Esophagus (tissue), 2 donors: Measurements from ENCODE around the gene TADA2B. TPM values are rescaled to one million over a fixed set of nuclear protein-coding genes. Genes with fewer than 3 reads are reported as not detected.
A peak's percentile ranks its signal among the peaks of the same experiment; 100 is the strongest.

Experiments
- H3K27ac ChIP-seq, 2 donors: one replicate each; pipeline ENCODE4 v1.5.1; 2013; ENCODE audit warnings: low read depth in 2 of 2, mild to moderate bottlenecking in 2 of 2, inconsistent platforms in 1 of 2, low read length in 1 of 2, moderate library complexity in 1 of 2
- H3K27me3 ChIP-seq, 2 donors: one replicate each; pipeline ENCODE4 v1.6.1; 2013; ENCODE audit warnings: low read length in 2 of 2, control low read depth in 1 of 2, mild to moderate bottlenecking in 1 of 2; ENCODE audit not compliant: insufficient read depth in 2 of 2, control insufficient read depth in 1 of 2
- H3K36me3 ChIP-seq, 2 donors: one replicate each; pipeline ENCODE4 v1.6.1; 2013; ENCODE audit warnings: low read length in 1 of 2; ENCODE audit not compliant: control insufficient read depth in 2 of 2, insufficient read depth in 2 of 2
- H3K4me1 ChIP-seq, 2 donors: one replicate each; pipeline ENCODE4 v1.6.1; 2013; ENCODE audit warnings: low read length in 1 of 2; ENCODE audit not compliant: control insufficient read depth in 2 of 2, insufficient read depth in 2 of 2
- H3K4me3 ChIP-seq, 2 donors: one replicate each; pipeline ENCODE4 v1.5.1; 2013; ENCODE audit warnings: low read length in 2 of 2, mild to moderate bottlenecking in 2 of 2, low read depth in 1 of 2, moderate library complexity in 1 of 2
- H3K9me3 ChIP-seq, 2 donors: one replicate each; pipeline ENCODE4 v1.6.1; 2013; ENCODE audit warnings: mild to moderate bottlenecking in 2 of 2, low read depth in 1 of 2, low read length in 1 of 2, moderate library complexity in 1 of 2; ENCODE audit not compliant: control insufficient read depth in 2 of 2, insufficient read depth in 1 of 2
- WGBS, 2 donors: extraction: QIAGEN DNeasy Blood & Tissue Kit; methylation state at CpG; one replicate each; pipeline ENCODE4 v1.1.7; 2013; 5-methylcytosine and 5-hydroxymethylcytosine counted together
- polyA plus RNA-seq, 2 donors: library from polyadenylated mRNA; stranded (reverse); fragments of 200-250 nt; gene quantifications; one replicate each; pipeline ENCODE4 v1.2.3, GENCODE V29; 2013
- donor health status: healthy with polysubstance abuse.
- donor health status: Bipolar disorder and iron deficiency.

TADA2B gene
- polyA plus RNA-seq, 2 donors = 8.4 to 8.5 TPM

GRCh38 chr4:7068883-7069282, 25.7 kb downstream of the TADA2B start:
- Histone ChIP-seq H3K27ac (peak overlapping the region; percentile 97 to 98), H3K27me3 (no peaks in the 10 kb centered on the region), H3K4me3 (peak overlapping the region; percentile 61 to 68), H3K9me3 (no peaks in the 10 kb centered on the region), H3K4me1 (peaks cover 2 to 4% of the 10 kb centered on the region in 2 donors), H3K36me3 (peaks cover 0 to 7% of the 10 kb centered on the region in 2 donors)
- WGBS, 2 donors = 13 to 17% methylated on average over 20 of the region's 20 CpGs

- Histone ChIP-seq H3K4me1 (peaks cover 2 to 9% of the 10 kb centered on the region in 2 donors), H3K27me3 (no peaks in the 10 kb centered on the region), H3K9me3 (no peaks in the 10 kb centered on the region), H3K36me3 (no peaks in the 10 kb centered on the region), H3K4me3 (no peak overlapping the region), H3K27ac (no peak overlapping the region)
- 36 to 40% methylated on average over 23 of the region's 23 CpGs for WGBS, 2 donors
These were observed 27.7 kb downstream of the TADA2B start for GRCh38 chr4:7070729-7071511.

DNA sequence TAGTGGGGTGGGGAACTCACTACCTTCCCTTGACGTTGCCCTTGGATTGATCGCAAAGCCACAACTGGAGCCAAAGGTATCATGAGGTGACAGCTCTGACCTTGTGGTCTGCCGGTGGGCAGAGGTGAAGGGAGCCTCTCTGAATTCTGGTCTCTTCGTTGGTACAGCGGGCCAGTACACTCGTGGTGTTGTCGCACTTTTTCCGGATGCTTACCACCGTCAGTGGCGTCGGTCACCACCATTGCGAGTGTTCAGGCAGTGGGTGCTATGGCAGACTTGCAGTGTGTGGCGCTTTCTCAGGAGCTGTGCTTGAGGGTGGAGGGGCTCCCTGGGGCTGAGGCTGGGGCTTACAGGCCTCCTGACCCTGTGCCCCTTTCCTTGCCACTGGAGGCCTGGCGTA, 29.9 kb downstream of the TADA2B start:
- no peaks in the 10 kb centered on the region for H3K36me3 ChIP-seq
- H3K4me3 ChIP-seq = no peak overlapping the region
- H3K9me3 ChIP-seq = no peaks in the 10 kb centered on the region
- peaks cover 0 to 12% of the 10 kb centered on the region in 2 donors for H3K4me1 ChIP-seq
- 91 to 92% methylated on average over 14 of the region's 14 CpGs for WGBS, 2 donors
- H3K27ac ChIP-seq = no peak overlapping the region
- no peaks in the 10 kb centered on the region for H3K27me3 ChIP-seq

- Histone ChIP-seq H3K27me3 (no peaks in the 10 kb centered on the region), H3K4me3 (no peak overlapping the region)
- WGBS, 2 donors = 72 to 74% methylated on average over 18 of the region's 18 CpGs
These were observed 30.6 kb downstream of the TADA2B start for GRCh38 chr4:7073526-7074390.

GRCh38 chr4:7074426-7074825, 31.3 kb downstream of the TADA2B start:
- Histone ChIP-seq H3K27me3 (no peaks in the 10 kb centered on the region), H3K9me3 (no peaks in the 10 kb centered on the region), H3K4me3 (no peak overlapping the region), H3K36me3 (no peaks in the 10 kb centered on the region), H3K4me1 (peaks cover 0 to 10% of the 10 kb centered on the region in 2 donors), H3K27ac (no peak overlapping the region)
- WGBS, 2 donors = 71% methylated on average over 9 of the region's 9 CpGs

More at GRCh38 chr4:7073526-7074390, 30.6 kb downstream of the TADA2B start:
- Histone ChIP-seq H3K36me3 (no peaks in the 10 kb centered on the region), H3K9me3 (no peaks in the 10 kb centered on the region), H3K27ac (no peak overlapping the region), H3K4me1 (peaks cover 0 to 11% of the 10 kb centered on the region in 2 donors)

DNA sequence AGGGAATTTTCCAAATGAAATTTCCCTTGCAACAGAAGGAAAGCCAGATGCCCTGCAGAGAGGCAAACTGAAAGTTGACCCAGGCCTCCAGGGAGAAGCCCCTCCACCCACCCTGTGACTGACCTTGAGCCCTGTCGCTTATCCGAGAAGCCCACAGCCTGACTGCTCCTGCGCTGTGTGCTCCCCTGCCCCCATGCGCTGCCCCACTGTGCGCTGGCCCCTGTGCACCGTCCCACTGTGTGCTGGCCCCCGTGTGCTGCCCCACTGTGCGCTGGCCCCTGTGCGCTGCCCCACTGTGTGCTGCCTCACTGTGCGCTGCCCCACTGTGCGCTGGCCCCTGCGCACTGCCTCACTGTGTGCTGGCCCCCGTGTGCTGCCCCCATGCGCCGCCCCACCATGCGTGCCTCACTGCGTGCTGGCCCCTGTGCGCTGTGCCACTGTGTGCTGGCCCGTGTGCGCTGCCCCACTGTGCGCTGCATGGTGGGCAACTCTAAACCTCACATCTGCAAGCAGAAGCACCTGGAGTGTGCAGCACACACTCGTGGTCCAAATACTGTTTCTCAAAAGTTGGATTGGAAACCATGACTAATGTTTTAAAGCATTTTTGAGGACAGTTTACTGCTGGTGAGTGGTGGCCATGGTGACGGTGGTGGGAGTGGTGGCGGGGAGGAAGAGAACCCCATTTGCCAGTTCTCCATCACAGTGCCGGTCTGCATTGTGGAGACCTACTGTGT, 33.0 kb downstream of the TADA2B start:
- WGBS, 2 donors = 82 to 85% methylated on average over 25 of the region's 25 CpGs
- Histone ChIP-seq H3K4me3 (no peak overlapping the region), H3K27me3 (no peaks in the 10 kb centered on the region), H3K36me3 (no peaks in the 10 kb centered on the region), H3K4me1 (peaks cover 0 to 10% of the 10 kb centered on the region in 2 donors), H3K9me3 (no peaks in the 10 kb centered on the region), H3K27ac (no peak overlapping the region)

DNA sequence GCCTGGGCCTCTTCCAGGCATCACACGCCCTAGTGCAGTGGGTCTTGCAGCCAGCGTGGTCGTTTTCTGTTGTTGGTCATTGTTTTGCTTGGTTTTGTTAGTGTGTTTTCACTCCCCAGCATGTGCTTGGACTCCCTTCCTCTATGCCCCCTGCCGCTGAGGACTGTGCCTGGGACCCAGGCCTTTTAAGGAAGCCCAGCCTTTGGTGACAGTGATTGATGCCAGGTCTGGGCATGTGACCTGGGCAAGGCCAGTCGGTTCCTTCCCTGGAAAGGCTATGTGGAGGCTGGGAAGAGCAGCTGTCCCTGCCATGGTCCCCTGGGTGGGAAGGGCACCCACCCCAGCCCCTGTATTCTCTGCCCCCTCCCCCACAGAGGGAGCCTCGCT, 33.5 kb downstream of the TADA2B start:
- Histone ChIP-seq H3K4me3 (no peak overlapping the region), H3K36me3 (no peaks in the 10 kb centered on the region), H3K27me3 (no peaks in the 10 kb centered on the region), H3K4me1 (peaks cover 0 to 10% of the 10 kb centered on the region in 2 donors), H3K27ac (no peak overlapping the region), H3K9me3 (no peaks in the 10 kb centered on the region)
- 57 to 64% methylated on average over 6 of the region's 6 CpGs for WGBS, 2 donors

DNA sequence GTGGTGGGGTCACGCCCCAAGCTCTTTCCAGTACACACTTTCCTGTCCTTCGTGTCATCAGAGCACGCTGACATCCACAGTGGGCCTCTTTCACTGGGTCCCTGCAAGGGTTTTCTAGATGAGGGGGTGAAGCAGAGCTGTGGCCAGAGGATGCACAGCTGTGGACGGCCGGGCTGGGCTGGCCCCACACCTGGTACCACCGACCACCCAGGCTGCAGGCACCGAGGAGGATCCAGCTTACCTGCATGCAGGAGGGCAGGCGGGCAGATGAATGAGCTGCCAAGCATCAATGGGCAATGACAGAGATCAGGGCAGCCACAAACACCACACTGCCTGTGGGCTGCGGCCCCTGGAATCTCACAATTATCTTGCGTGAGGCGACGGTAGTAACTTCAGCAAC, 34.2 kb downstream of the TADA2B start:
- WGBS, 2 donors = 85 to 92% methylated on average over 12 of the region's 12 CpGs
- Histone ChIP-seq H3K27me3 (no peaks in the 10 kb centered on the region), H3K36me3 (no peaks in the 10 kb centered on the region), H3K4me3 (no peak overlapping the region), H3K9me3 (no peaks in the 10 kb centered on the region), H3K27ac (no peak overlapping the region), H3K4me1 (peaks cover 0 to 10% of the 10 kb centered on the region in 2 donors)

- Histone ChIP-seq H3K4me1 (peaks cover 0 to 10% of the 10 kb centered on the region in 2 donors), H3K36me3 (no peaks in the 10 kb centered on the region), H3K27ac (no peak overlapping the region), H3K9me3 (no peaks in the 10 kb centered on the region), H3K4me3 (no peak overlapping the region), H3K27me3 (no peaks in the 10 kb centered on the region)
- 85 to 87% methylated on average over 5 of the region's 5 CpGs for WGBS, 2 donors
These were observed 34.9 kb downstream of the TADA2B start for GRCh38 chr4:7078025-7078424.
